Mucosa of gallbladder (tissue), 1 donor: ENCODE measurements around the gene SPATA4. TPM values are rescaled to one million over a fixed set of nuclear protein-coding genes. Genes with fewer than 3 reads are reported as not detected.

ENCODE experiments used
- DNase-seq: peaks from one replicate; pipeline ENCODE4 v3.0.0-alpha.2; 2020; ENCODE audit warnings: low spot score
- total RNA-seq: library from RNA; stranded (reverse); gene quantifications from one replicate; pipeline ENCODE4 v1.2.1, GENCODE V29; 2021
- donor health status: DM: no; HTN: no; CAD: no.

SPATA4 gene
- total RNA-seq, 1 donor from 2014 or later: 0.29 TPM

DNA sequence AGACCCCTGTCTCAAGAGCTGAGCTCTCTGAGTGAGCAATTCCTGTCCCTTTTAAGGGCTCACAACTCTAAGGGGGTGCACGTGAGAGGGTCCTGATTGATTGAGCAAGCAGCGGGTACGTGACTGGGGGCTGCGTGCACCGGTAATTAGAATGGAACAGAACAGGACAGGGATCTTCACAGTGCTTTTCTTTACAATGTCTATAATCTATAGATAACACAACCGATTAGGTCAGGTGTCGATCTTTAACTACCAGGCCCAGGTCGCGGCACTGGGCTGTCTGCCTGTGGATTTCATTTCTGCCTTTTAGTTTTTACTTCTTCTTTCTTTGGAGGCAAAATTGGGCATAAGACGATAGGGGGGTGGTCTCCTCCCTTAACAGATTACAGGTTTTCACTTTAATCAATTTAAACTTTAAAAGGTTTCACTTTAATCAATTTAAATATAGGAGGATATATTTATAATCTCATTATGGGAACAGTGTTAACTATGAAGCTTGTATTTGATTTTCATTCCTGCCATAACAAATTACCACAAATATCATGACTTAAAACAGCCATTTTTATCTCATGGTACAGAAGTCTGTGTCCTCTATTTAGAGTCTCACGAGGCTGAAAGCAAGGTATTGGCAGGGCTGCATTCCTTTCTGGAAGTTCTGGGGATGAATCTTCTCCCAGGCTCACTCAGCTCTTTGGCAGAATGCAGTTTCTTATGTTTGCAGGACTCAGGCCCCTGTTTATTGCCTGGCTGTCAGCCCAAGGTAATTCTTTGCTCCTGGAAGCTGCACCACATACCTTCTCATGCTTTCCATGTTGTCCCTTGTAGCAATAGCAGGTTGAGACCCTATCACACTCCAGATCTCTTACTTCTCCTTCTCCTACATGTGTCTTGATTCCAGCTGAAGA, 5.2 kb downstream of the SPATA4 start:
- DNase-seq: no peak

GRCh38 chr4:176188654-176189053, 6.7 kb downstream of the SPATA4 start:
- no peak for DNase-seq

GRCh38 chr4:176187624-176188023, 7.8 kb downstream of the SPATA4 start:
- DNase-seq: no peak

GRCh38 chr4:176186671-176187395, 8.6 kb downstream of the SPATA4 start:
- no peak for DNase-seq

- no peak for DNase-seq
Measured at GRCh38 chr4:176186067-176186466, 9.3 kb downstream of the SPATA4 start.

GRCh38 chr4:176185051-176185450, 10.3 kb downstream of the SPATA4 start:
- DNase-seq: no peak

GRCh38 chr4:176163041-176163440, 32.3 kb downstream of the SPATA4 start:
- no peak for DNase-seq

- DNase-seq: no peak
Measured at GRCh38 chr4:176156656-176157055, 38.7 kb downstream of the SPATA4 start.

DNA sequence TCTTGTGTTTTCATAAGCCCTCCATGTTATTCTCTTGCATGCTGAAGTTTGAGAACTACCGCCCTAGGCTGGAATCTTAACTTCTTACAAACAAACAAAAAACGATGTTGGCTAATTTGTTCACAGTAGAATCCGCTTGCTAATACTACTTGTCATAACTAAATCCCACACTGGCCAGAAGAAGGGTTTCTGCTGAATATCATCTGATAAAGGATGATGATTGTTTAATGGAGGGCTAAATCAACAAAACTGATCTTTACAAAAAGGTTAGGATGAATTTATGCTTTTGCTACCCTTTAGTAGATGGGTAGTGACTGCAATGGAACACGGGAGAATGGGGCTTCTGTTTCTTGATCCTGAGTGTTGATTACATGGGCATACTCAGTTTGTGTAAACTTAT, 42.3 kb downstream of the SPATA4 start:
- no peak for DNase-seq

- no peak for DNase-seq
Measured at GRCh38 chr4:176150704-176151103, 44.7 kb downstream of the SPATA4 start.

DNA sequence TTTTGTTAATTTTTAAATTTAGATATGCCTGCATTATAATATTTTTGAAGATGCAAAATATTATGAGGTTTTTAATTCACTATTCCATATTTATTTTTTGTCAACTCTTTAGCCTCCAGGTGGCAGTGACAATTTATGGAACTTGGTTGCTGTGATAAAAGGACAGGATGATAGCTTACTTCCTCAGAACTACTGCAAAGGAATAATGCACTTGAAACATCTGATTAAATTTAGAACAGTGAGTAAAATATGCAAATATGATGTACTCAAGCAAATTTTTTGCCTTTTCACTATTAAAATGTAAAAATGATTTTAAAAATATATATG, 45.1 kb downstream of the SPATA4 start:
- DNase-seq: no peak

- DNase-seq: no peak
Measured at GRCh38 chr4:176149680-176150355, 45.6 kb downstream of the SPATA4 start.

GRCh38 chr4:176142253-176142652, 53.1 kb downstream of the SPATA4 start:
- no peak for DNase-seq

DNA sequence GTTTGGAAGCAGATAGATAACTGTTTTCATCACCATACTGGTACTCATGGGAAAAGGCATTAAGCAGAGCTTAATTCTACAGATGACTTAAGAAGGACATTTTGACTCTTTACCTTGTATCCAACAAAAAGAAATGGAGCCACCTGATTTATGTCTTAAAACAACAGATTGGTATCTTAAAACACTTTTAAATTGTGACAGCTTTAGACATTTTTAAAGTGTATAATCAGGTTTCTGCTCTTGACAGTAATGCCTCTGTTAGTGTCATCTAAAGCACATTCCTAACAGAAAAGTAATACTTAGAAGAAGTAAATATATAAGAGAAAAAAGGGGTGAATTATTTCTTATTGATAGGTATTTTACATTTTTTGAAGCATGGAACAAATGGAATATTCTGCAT, 55.9 kb downstream of the SPATA4 start:
- no peak for DNase-seq

- DNase-seq: no peak
Measured at GRCh38 chr4:176137631-176138030, 57.8 kb downstream of the SPATA4 start.

DNA sequence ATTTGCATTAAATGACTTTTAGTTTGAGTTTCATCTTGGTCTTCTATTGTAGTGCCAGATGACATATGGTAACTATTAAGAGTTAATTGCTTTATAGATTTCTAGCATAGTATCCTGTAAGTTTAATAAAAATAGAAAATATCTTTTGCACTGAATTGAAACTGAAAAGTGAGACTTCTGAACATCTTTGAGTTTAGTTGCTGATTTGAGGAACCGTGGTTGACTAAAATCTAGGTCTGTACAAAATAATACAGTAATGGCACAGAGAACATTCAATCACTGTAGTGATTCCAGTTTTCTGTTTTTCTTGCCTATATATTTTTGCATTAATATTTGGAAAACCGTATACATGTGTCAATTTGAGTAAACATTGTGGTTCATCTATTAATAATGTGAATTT, 60.7 kb downstream of the SPATA4 start:
- no peak for DNase-seq

Other genes with a start within 250 kb of the SPATA4 start
- gene WDR17, start 129.7 kb downstream of the SPATA4 start, total RNA-seq: 9.4 TPM
- 4.5 TPM for gene ASB5, start 73.6 kb upstream of the SPATA4 start, total RNA-seq
- 151 TPM for gene SPCS3, start 124.4 kb upstream of the SPATA4 start, total RNA-seq